GM23338 (cell line): ENCODE data around the gene CNTNAP2. TPM values are rescaled to one million over a fixed set of nuclear protein-coding genes. Genes with fewer than 3 reads are reported as not detected.

Experiments
- ATAC-seq: fragments of 200-7000 bp; cut with Tn5 transposase; 3 replicates; pipeline ENCODE4 v1.9.1; 2020
- DNase-seq: peaks from one replicate; pipeline ENCODE4 v3.0.0-alpha.2; 2015; ENCODE audit warnings: low spot score
- H2AFZ ChIP-seq: fragments of 200-600 bp; sonication (generic); 2 replicates; pipeline ENCODE4 v1.8.0; 2016; ENCODE audit warnings: antibody characterized with exemption, mild to moderate bottlenecking, moderate library complexity
- H3F3A ChIP-seq: fragments of 200-600 bp; sonication (generic); replicated peaks from 2 replicates; pipeline ENCODE4 v1.8.0; 2017; ENCODE audit warnings: antibody characterized with exemption, mixed run types, low read depth
- H3K27ac ChIP-seq: fragments of 200-600 bp; sonication (generic); 2 replicates; pipeline ENCODE4 v1.6.1; 2016; ENCODE audit warnings: low read depth
- H3K27me3 ChIP-seq: fragments of 200-600 bp; sonication (generic); 2 replicates; pipeline ENCODE4 v1.8.0; 2016; ENCODE audit warnings: mild to moderate bottlenecking, mixed run types, moderate library complexity; ENCODE audit not compliant: insufficient read depth
- H3K36me3 ChIP-seq: fragments of 200-600 bp; sonication (generic); 2 replicates; pipeline ENCODE4 v1.8.0; 2016; ENCODE audit warnings: mild to moderate bottlenecking; ENCODE audit not compliant: insufficient read depth
- H3K4me1 ChIP-seq: fragments of 200-600 bp; sonication (generic); 2 replicates; pipeline ENCODE4 v1.8.0; 2016; ENCODE audit warnings: mild to moderate bottlenecking, moderate library complexity; ENCODE audit not compliant: insufficient read depth
- H3K4me2 ChIP-seq: fragments of 200-600 bp; sonication (generic); 2 replicates; pipeline ENCODE4 v1.7.1; 2017; ENCODE audit warnings: mixed run types
- H3K4me3 ChIP-seq: fragments of 200-600 bp; sonication (generic); 2 replicates; pipeline ENCODE4 v1.6.1; 2016; ENCODE audit warnings: mixed run types
- H3K79me2 ChIP-seq: fragments of 200-600 bp; sonication (generic); replicated peaks from 2 replicates; pipeline ENCODE4 v1.8.0; 2017; ENCODE audit warnings: mild to moderate bottlenecking; ENCODE audit not compliant: insufficient read depth
- H3K9me2 ChIP-seq: fragments of 200-600 bp; sonication (generic); 2 replicates; pipeline ENCODE4 v1.8.0; 2017; ENCODE audit not compliant: insufficient read depth
- H4K20me1 ChIP-seq: fragments of 200-600 bp; sonication (generic); replicated peaks from 2 replicates; pipeline ENCODE4 v1.8.0; 2017; ENCODE audit warnings: mild to moderate bottlenecking; ENCODE audit not compliant: insufficient read depth
- H3K27ac Mint-ChIP-seq: 2 replicates; pipeline ENCODE4 v1.8.0; 2020; ENCODE audit warnings: inconsistent platforms, mild to moderate bottlenecking, moderate library complexity, mixed read lengths
- H3K27me3 Mint-ChIP-seq: 3 replicates; pipeline ENCODE4 v1.8.0; 2022; ENCODE audit warnings: low read depth, mild to moderate bottlenecking, moderate library complexity, mixed read lengths, inconsistent platforms; ENCODE audit not compliant: insufficient read depth, poor library complexity
- H3K36me3 Mint-ChIP-seq: 3 replicates; pipeline ENCODE4 v1.8.0; 2021; ENCODE audit warnings: low read depth, mild to moderate bottlenecking, inconsistent platforms, moderate library complexity, mixed read lengths
- H3K4me1 Mint-ChIP-seq: 3 replicates; pipeline ENCODE4 v1.8.0; 2020; ENCODE audit warnings: mild to moderate bottlenecking, inconsistent platforms, mixed read lengths
- H3K4me3 Mint-ChIP-seq: 3 replicates; pipeline ENCODE4 v1.8.0; 2021; ENCODE audit warnings: moderate library complexity, mild to moderate bottlenecking, inconsistent platforms, mixed read lengths
- H3K9me3 Mint-ChIP-seq: 3 replicates; pipeline ENCODE4 v1.8.0; 2020; ENCODE audit warnings: moderate library complexity, mild to moderate bottlenecking, inconsistent platforms, mixed read lengths
- ETS1 ChIP-seq: IDR thresholded peaks from 2 replicates; pipeline ENCODE4 v1.6.1; 2016; ENCODE audit warnings: antibody characterized with exemption
- EZH2 ChIP-seq: fragments of 200-600 bp; sonication (generic); IDR thresholded peaks from one replicate; pipeline ENCODE4 v1.8.0; 2017; ENCODE audit warnings: antibody characterized with exemption, mild to moderate bottlenecking, low read depth; ENCODE audit not compliant: unreplicated experiment
- NANOG ChIP-seq: IDR thresholded peaks from 2 replicates; pipeline ENCODE4 v1.6.1; 2016; ENCODE audit warnings: antibody characterized with exemption, borderline replicate concordance
- POLR2AphosphoS5 ChIP-seq: IDR thresholded peaks from 2 replicates; pipeline ENCODE4 v1.6.1; 2016; ENCODE audit warnings: antibody characterized with exemption, low read depth
- REST ChIP-seq: IDR thresholded peaks from one replicate; pipeline ENCODE4 v1.6.1; 2018; ENCODE audit warnings: antibody characterized with exemption; ENCODE audit not compliant: unreplicated experiment
- STAT1 ChIP-seq: IDR thresholded peaks from one replicate; pipeline ENCODE4 v1.6.1; 2016; ENCODE audit warnings: antibody characterized with exemption; ENCODE audit not compliant: unreplicated experiment
- ZNF114 ChIP-seq: fragments of 250-450 bp; sonication (Bioruptor Pico); IDR thresholded peaks from 2 replicates; pipeline ENCODE4 v1.5.0; 2020; ENCODE audit warnings: mild to moderate bottlenecking, moderate library complexity
- ZNF331 ChIP-seq: fragments of 250-450 bp; sonication (Bioruptor Pico); IDR thresholded peaks from 2 replicates; pipeline ENCODE4 v1.5.0; 2020; ENCODE audit warnings: low read depth, mild to moderate bottlenecking, moderate library complexity
- polyA plus RNA-seq: library from polyadenylated mRNA; unstranded; fragments of >200 nt; fragmentation: Nextera tagmentation; extraction: Ambion mirVana; gene quantifications from 2 replicates; pipeline ENCODE4 v1.2.1, GENCODE V29; 2016
- total RNA-seq: library from RNA; depleted of rRNA; stranded (reverse); fragments of >200 nt; shearing (Covaris generic); gene quantifications from 2 replicates; pipeline ENCODE4 v1.2.3, GENCODE V29; 2014
- TF ChIP-seq, protein P1 (sequence below), 2 experiments: fragments of 200-600 bp in 1 of 2; sonication (generic) in 1 of 2; conservative IDR thresholded peaks; 2 replicates each; pipeline versions ENCODE4 v1.5.1 to v1.6.1; 2016 to 2017; ENCODE audit warnings: antibody characterized with exemption in 2 of 2, low read depth in 2 of 2, mild to moderate bottlenecking in 2 of 2, moderate library complexity in 1 of 2

The CNTNAP2 gene
- total and polyA plus RNA-seq, 2 experiments from 2014 or later: 38.2 to 61.3 TPM

DNA sequence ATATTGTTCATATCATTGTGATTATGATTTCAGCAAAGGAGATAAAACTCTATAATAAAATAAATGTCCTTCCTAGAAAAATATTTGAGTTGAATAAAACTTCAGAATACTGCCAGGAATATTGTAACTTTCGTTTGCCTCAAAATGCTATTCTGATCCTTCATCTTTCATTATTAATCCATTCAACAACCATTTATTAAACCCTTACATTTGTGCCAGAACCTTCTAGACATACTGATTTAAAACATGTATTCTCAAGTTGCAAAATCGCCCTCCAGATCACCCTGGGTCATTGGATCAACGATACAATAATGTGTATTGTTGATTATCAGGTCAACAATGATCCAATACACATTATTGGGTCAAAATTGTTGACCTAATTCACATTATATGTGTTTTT lies 759.8 kb downstream of the CNTNAP2 start:
- ATAC-seq (no peak), DNase-seq (no peak)
- H3F3A ChIP-seq: no peaks in the 10 kb centered on the region
- Mint-ChIP-seq H3K27me3 (no peaks in the 10 kb centered on the region), H3K36me3 (no peaks in the 10 kb centered on the region; the same call in 2 of the 3 replicates), H3K4me3 (no peak overlapping the region), H3K9me3 (peaks cover 9% of the 10 kb centered on the region; the same call in 1 of the 3 replicates), H3K4me1 (peaks cover 19% of the 10 kb centered on the region), H3K27ac (no peak overlapping the region)
- H3K27me3 ChIP-seq: no peaks in the 10 kb centered on the region
- H2AFZ ChIP-seq: no peak overlapping the region
- H3K4me1 ChIP-seq: 0 out of 2 replicates have a peak, but pooled peaks cover 3% of the 10 kb centered on the region
- H4K20me1 ChIP-seq: no peaks in the 10 kb centered on the region
- H3K27ac ChIP-seq: no peak overlapping the region
- TF ChIP-seq ZNF114: no peak
- TF ChIP-seq EZH2: no peak
- no peak for TF ChIP-seq NANOG
- TF ChIP-seq ZNF331: no peak
- no peak for TF ChIP-seq REST
- TF ChIP-seq, protein P1, sequence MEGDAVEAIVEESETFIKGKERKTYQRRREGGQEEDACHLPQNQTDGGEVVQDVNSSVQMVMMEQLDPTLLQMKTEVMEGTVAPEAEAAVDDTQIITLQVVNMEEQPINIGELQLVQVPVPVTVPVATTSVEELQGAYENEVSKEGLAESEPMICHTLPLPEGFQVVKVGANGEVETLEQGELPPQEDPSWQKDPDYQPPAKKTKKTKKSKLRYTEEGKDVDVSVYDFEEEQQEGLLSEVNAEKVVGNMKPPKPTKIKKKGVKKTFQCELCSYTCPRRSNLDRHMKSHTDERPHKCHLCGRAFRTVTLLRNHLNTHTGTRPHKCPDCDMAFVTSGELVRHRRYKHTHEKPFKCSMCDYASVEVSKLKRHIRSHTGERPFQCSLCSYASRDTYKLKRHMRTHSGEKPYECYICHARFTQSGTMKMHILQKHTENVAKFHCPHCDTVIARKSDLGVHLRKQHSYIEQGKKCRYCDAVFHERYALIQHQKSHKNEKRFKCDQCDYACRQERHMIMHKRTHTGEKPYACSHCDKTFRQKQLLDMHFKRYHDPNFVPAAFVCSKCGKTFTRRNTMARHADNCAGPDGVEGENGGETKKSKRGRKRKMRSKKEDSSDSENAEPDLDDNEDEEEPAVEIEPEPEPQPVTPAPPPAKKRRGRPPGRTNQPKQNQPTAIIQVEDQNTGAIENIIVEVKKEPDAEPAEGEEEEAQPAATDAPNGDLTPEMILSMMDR (conservative IDR thresholded peaks at IDR 0.05; ENCODE audit: low read depth in 2 of 2): no peak
- TF ChIP-seq POLR2AphosphoS5: no peak
- TF ChIP-seq STAT1: no peak
- no peak for TF ChIP-seq ETS1
- no peaks in the 10 kb centered on the region for H3K9me2 ChIP-seq
- H3K4me2 ChIP-seq: no peak overlapping the region
- no peak overlapping the region for H3K4me3 ChIP-seq
- H3K36me3 ChIP-seq: no peaks in the 10 kb centered on the region; the same call in 1 of the 2 replicates
- H3K79me2 ChIP-seq: no peaks in the 10 kb centered on the region

- H3K36me3 ChIP-seq: no peaks in the 10 kb centered on the region
- no peaks in the 10 kb centered on the region for H4K20me1 ChIP-seq
- no peak overlapping the region for H3K27ac ChIP-seq
- H3F3A ChIP-seq: no peaks in the 10 kb centered on the region
- no peak overlapping the region for H3K4me3 Mint-ChIP-seq
- H3K4me1 Mint-ChIP-seq: peaks cover 19% of the 10 kb centered on the region
- H3K4me3 ChIP-seq: no peak overlapping the region
- 0 out of 2 replicates have a peak, but pooled peaks cover 3% of the 10 kb centered on the region for H3K4me1 ChIP-seq
- no peak overlapping the region for H3K4me2 ChIP-seq
- ATAC-seq (no peak), DNase-seq (no peak)
- no peaks in the 10 kb centered on the region for H3K27me3 Mint-ChIP-seq
- H3K36me3 Mint-ChIP-seq: no peaks in the 10 kb centered on the region; the same call in 2 of the 3 replicates
- TF ChIP-seq, protein P1 (conservative IDR thresholded peaks at IDR 0.05; ENCODE audit: low read depth in 2 of 2): no peak
- no peaks in the 10 kb centered on the region for H3K9me2 ChIP-seq
- H3K9me3 Mint-ChIP-seq: peaks cover 9% of the 10 kb centered on the region; the same call in 2 of the 3 replicates
- no peak overlapping the region for H3K27ac Mint-ChIP-seq
- H2AFZ ChIP-seq: no peak overlapping the region
- no peaks in the 10 kb centered on the region for H3K79me2 ChIP-seq
- no peaks in the 10 kb centered on the region for H3K27me3 ChIP-seq
Measured at GRCh38 chr7:146878901-146879300, 762.3 kb downstream of the CNTNAP2 start.
